Ascending aorta (tissue), 2 donors: Measurements from ENCODE around the gene ZNF101. TPM values are rescaled to one million over a fixed set of nuclear protein-coding genes. Genes with fewer than 3 reads are reported as not detected.

Experiments used
- DNase-seq, 2 donors: peaks; one replicate each; pipeline ENCODE4 v3.0.0-alpha.2; 2019; ENCODE audit warnings: low spot score in 2 of 2
- H3K27ac ChIP-seq, 2 donors: fragments of 200-600 bp; sonication (generic); one replicate each; pipeline ENCODE4 v1.5.1; 2016 to 2017; ENCODE audit warnings: mild to moderate bottlenecking in 1 of 2
- H3K27me3 ChIP-seq: fragments of 200-600 bp; sonication (generic); one replicate; pipeline ENCODE4 v1.5.1; 2017
- H3K36me3 ChIP-seq, 2 donors: fragments of 200-600 bp; sonication (generic); one replicate each; pipeline ENCODE4 v1.5.1; 2016
- H3K4me1 ChIP-seq, 2 donors: fragments of 200-600 bp; sonication (generic); one replicate each; pipeline ENCODE4 v1.5.1; 2016 to 2017; ENCODE audit warnings: mild to moderate bottlenecking in 1 of 2
- H3K4me3 ChIP-seq, 2 donors: fragments of 200-600 bp; sonication (generic); one replicate each; pipeline ENCODE4 v1.5.1; 2016 to 2017; ENCODE audit warnings: mild to moderate bottlenecking in 1 of 2
- H3K9me3 ChIP-seq, 2 donors: fragments of 200-600 bp; sonication (generic); one replicate each; pipeline ENCODE4 v1.5.1; 2016
- intact Hi-C: fragments of 100-400 bp; cut with DNase I; formaldehyde crosslinking; loops from one replicate; pipeline ENCODE4 v1.15.1; 2023
- total RNA-seq: library from RNA; depleted of rRNA; stranded (reverse); fragments of >200 nt; gene quantifications from one replicate; pipeline ENCODE4 v1.1.0, GENCODE V29; 2016
- TF ChIP-seq, protein P1 (sequence below), 3 experiments: fragments of 200-600 bp in 2 of 3; fragments of 450-650 bp in 1 of 3; sonication (generic) in 2 of 3; IDR thresholded peaks; one replicate each; pipeline ENCODE4 v1.5.1; 2016 to 2019; ENCODE audit warnings: antibody characterized with exemption in 3 of 3, mild to moderate bottlenecking in 1 of 3, moderate library complexity in 1 of 3

ZNF101 gene
- total RNA-seq, 1 donor from 2014 or later = 1.3 TPM

DNA sequence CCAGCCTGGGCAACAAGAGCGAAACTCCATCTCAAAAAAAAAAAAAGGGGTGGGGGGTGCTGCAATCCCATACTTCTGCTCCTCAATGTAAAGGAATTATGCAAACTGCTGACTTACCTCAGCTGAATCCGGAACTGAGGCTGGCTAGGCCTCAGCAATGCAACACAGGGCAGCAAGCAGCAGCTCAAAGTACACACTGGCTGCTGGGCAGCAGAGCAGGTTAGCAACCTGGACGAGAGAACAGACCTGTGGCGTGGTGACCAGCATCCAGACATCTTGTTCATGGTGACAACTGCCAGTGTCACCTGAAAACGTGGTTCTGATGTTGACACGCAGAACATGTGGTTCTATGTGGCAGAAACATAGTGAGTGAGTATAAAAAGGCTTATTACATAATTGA is 36.2 kb downstream of the ZNF101 start:
- Histone ChIP-seq H3K9me3 (peaks cover 80 to 100% of the 10 kb centered on the region in 2 donors), H3K4me3 (no peak overlapping the region), H3K27ac (no peak overlapping the region), H3K36me3 (peaks cover 8 to 64% of the 10 kb centered on the region in 2 donors), H3K4me1 (no peaks in the 10 kb centered on the region), H3K27me3 (no peaks in the 10 kb centered on the region)
- no peak for DNase-seq
- TF ChIP-seq, protein P1, sequence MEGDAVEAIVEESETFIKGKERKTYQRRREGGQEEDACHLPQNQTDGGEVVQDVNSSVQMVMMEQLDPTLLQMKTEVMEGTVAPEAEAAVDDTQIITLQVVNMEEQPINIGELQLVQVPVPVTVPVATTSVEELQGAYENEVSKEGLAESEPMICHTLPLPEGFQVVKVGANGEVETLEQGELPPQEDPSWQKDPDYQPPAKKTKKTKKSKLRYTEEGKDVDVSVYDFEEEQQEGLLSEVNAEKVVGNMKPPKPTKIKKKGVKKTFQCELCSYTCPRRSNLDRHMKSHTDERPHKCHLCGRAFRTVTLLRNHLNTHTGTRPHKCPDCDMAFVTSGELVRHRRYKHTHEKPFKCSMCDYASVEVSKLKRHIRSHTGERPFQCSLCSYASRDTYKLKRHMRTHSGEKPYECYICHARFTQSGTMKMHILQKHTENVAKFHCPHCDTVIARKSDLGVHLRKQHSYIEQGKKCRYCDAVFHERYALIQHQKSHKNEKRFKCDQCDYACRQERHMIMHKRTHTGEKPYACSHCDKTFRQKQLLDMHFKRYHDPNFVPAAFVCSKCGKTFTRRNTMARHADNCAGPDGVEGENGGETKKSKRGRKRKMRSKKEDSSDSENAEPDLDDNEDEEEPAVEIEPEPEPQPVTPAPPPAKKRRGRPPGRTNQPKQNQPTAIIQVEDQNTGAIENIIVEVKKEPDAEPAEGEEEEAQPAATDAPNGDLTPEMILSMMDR (IDR thresholded peaks at IDR 0.05) = no peak
- intact Hi-C loops = no loop called here

GRCh38 chr19:19710506-19710905 is 41.9 kb downstream of the ZNF101 start:
- no peak overlapping the region for H3K4me3 ChIP-seq
- no peak for DNase-seq
- intact Hi-C loops = no loop called here
- TF ChIP-seq, protein P1 (IDR thresholded peaks at IDR 0.05) = no peak
- H3K27me3 ChIP-seq = no peaks in the 10 kb centered on the region
- peaks cover 42 to 68% of the 10 kb centered on the region in 2 donors for H3K36me3 ChIP-seq
- peaks cover 100% of the 10 kb centered on the region in 2 donors for H3K9me3 ChIP-seq
- H3K27ac ChIP-seq = no peak overlapping the region
- H3K4me1 ChIP-seq = no peaks in the 10 kb centered on the region

DNA sequence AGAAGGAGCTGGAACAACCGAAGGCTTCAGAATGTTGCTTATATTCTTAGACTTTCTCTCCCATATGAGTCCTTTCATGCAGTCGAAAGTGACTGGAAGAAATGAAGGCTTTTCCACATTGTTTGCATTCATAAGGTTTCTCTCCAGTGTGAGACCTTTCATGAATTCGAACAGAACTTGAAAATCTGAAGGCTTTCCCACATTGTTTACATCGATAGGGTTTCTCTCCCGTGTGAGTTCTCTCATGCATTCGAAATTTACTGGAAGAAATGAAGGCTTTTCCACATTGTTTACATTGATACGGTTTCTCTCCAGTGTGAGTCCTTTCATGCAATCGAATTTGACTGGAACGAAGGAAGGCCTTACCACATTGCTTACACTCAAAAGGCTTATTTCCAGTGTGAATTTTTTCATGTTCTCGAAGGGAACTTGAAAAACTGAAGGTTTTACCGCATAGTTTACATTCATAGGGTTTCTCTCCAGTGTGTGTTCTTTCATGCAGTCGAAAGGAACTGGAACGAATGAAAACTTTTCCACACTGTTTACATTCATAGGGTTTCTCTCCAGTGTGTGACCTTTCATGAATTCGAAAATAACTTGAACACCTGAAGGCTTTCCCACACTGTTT is 42.8 kb downstream of the ZNF101 start:
- Histone ChIP-seq H3K9me3 (peaks cover 100% of the 10 kb centered on the region in 2 donors), H3K4me1 (no peaks in the 10 kb centered on the region), H3K36me3 (peaks cover 42 to 71% of the 10 kb centered on the region in 2 donors), H3K27ac (no peak overlapping the region), H3K4me3 (peak overlapping the region in 1 of 2 donors; percentile 1), H3K27me3 (no peaks in the 10 kb centered on the region)
- DNase-seq = no peak
- intact Hi-C loops = no loop called here
- TF ChIP-seq, protein P1 (IDR thresholded peaks at IDR 0.05) = no peak

DNA sequence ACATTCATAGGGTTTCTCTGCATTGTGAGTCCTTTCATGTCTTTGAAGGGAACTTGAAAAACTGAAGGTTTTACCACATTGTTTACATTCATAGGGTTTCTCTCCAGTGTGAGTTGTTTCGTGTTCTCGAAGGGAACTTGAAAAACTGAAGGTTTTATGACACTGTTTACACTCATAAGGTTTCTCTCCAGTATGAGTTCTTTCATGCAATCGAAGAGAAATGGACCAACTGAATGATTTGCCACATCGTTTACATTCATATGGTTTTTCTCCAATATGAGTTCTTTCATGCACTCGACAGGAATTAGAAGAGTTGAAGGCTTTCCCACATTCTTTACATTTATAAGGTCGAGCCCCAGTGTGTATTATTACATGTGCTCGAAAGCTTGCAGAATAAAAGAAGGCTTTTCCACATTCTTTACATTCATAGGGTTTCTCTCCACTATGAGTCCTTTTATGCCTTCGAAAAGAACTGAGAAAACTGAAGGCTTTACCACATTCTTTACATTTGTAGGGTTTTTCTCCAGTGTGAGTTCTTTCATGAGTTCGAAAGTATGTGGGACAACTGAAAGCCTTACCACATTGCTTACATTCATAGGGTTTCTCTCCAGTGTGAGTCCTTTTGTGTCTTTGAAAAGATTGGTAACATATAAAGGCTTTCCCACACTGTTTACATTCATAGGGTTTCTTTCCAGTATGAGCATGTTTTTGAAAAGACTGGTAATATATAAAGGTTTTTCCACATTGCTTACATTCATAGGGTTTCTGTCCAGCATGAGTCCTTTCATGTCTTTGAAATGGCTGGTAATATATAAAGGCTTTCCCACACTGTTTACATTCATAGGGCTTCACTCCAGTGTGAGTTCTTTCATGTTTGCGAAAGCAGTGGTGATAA is 43.5 kb downstream of the ZNF101 start:
- intact Hi-C loops = no loop called here
- no peak for DNase-seq
- Histone ChIP-seq H3K9me3 (peaks cover 100% of the 10 kb centered on the region in 2 donors), H3K27me3 (no peaks in the 10 kb centered on the region), H3K27ac (no peak overlapping the region), H3K4me3 (peak overlapping the region in 1 of 2 donors; percentile 1), H3K36me3 (peaks cover 42 to 76% of the 10 kb centered on the region in 2 donors), H3K4me1 (no peaks in the 10 kb centered on the region)
- TF ChIP-seq, protein P1 (IDR thresholded peaks at IDR 0.05) = no peak

GRCh38 chr19:19719798-19720197 is 51.2 kb downstream of the ZNF101 start:
- intact Hi-C loops = no loop called here
- Histone ChIP-seq H3K4me1 (no peaks in the 10 kb centered on the region), H3K27ac (no peak overlapping the region), H3K9me3 (peaks cover 83 to 86% of the 10 kb centered on the region in 2 donors), H3K27me3 (no peaks in the 10 kb centered on the region), H3K36me3 (peaks cover 0 to 56% of the 10 kb centered on the region in 2 donors), H3K4me3 (no peak overlapping the region)
- no peak for DNase-seq
- TF ChIP-seq, protein P1 (IDR thresholded peaks at IDR 0.05) = no peak
